GM12878 (cell line): ENCODE results near the gene CDH20. TPM values are rescaled to one million over a fixed set of nuclear protein-coding genes. Genes with fewer than 3 reads are reported as not detected.

Experiments used
- ATAC-seq: fragments of 200-7000 bp; cut with Tn5 transposase; 3 replicates; pipeline ENCODE4 v1.9.1; 2020; ENCODE audit warnings: mild to moderate bottlenecking, moderate library complexity
- BruUV-seq: library from RNA; stranded (reverse); fragments of 400-500 nt; replicated peaks from 2 replicates; lab custom pipeline; 2021; lab: Mats Ljungman, UMichigan
- CTCF ChIA-PET: fragments of 300-600 bp; sonication (Branson Sonifier 250); formaldehyde crosslinking; extraction: SDS; loops from one replicate; lab custom pipeline; 2021; ENCODE audit warnings: inconsistent platforms; lab: Yijun Ruan, JAX
- POLR2A ChIA-PET: fragments of 350-600 bp; formaldehyde crosslinking; extraction: SDS; loops from one replicate; lab custom pipeline; 2021; ENCODE audit warnings: inconsistent platforms; lab: Charles Lee
- RAD21 ChIA-PET: fragments of 300-600 bp; sonication (Branson Sonifier 250); formaldehyde crosslinking; loops from one replicate; lab custom pipeline; 2023; ENCODE audit warnings: antibody characterized with exemption; ENCODE audit not compliant: unreplicated experiment; lab: Charles Lee
- SMC1A ChIA-PET: fragments of 300-600 bp; sonication (Branson Sonifier 250); formaldehyde crosslinking; loops from one replicate; lab custom pipeline; 2023; ENCODE audit not compliant: unreplicated experiment, uncharacterized antibody; lab: Charles Lee
- DNase-seq: peaks from one replicate; pipeline ENCODE4 v3.0.0-alpha.2; 2011; ENCODE audit warnings: low read depth, low spot score
- FAIRE-seq: peaks from 3 replicates; lab custom pipeline; 2011; peaks lifted over from hg19 to GRCh38; lab: Jason Lieb, UNC
- H2AFZ ChIP-seq: 2 replicates; pipeline ENCODE4 v1.6.0; 2011; ENCODE audit warnings: low read depth, low read length, control low read depth; ENCODE audit not compliant: control insufficient read depth
- H3K27ac ChIP-seq: 2 replicates; pipeline ENCODE4 v1.5.1; 2011; ENCODE audit warnings: control low read depth; ENCODE audit not compliant: control insufficient read depth, insufficient read depth
- H3K27me3 ChIP-seq, 2 experiments: replicated peaks in 1 of 2; 2 replicates each; pipeline versions ENCODE4 v1.6.0 to v1.6.1; 2011; ENCODE audit warnings: low read length in 1 of 2; ENCODE audit not compliant: control insufficient read depth in 2 of 2, insufficient read depth in 2 of 2
- H3K36me3 ChIP-seq, 2 experiments: 2 replicates each; pipeline ENCODE4 v1.5.1; 2011; ENCODE audit warnings: low read length in 1 of 2; ENCODE audit not compliant: control insufficient read depth in 2 of 2, insufficient read depth in 2 of 2
- H3K4me1 ChIP-seq: 2 replicates; pipeline ENCODE4 v1.6.1; 2011; ENCODE audit warnings: mild to moderate bottlenecking, low read length, moderate library complexity, mixed read lengths; ENCODE audit not compliant: control insufficient read depth, insufficient read depth
- H3K4me2 ChIP-seq: 2 replicates; pipeline ENCODE4 v1.6.0; 2011; ENCODE audit warnings: control low read depth; ENCODE audit not compliant: control insufficient read depth, insufficient read depth
- H3K4me3 ChIP-seq: fragments of 200-600 bp; sonication (generic); 2 replicates; pipeline ENCODE4 v1.5.1; 2016
- H3K79me2 ChIP-seq: 2 replicates; pipeline ENCODE4 v1.6.0; 2011; ENCODE audit warnings: low read length; ENCODE audit not compliant: control insufficient read depth, insufficient read depth
- H3K9ac ChIP-seq: 2 replicates; pipeline ENCODE4 v1.8.0; 2011; ENCODE audit warnings: low read length, control low read depth, mixed read lengths; ENCODE audit not compliant: control insufficient read depth, insufficient read depth
- H3K9me3 ChIP-seq: replicated peaks from 3 replicates; pipeline ENCODE4 v1.5.1; 2011; ENCODE audit warnings: mild to moderate bottlenecking, low read length; ENCODE audit not compliant: control insufficient read depth, insufficient read depth
- H4K20me1 ChIP-seq: 2 replicates; pipeline ENCODE4 v1.6.0; 2011; ENCODE audit not compliant: control insufficient read depth, insufficient read depth
- CBX5 ChIP-seq: sonication (generic); IDR thresholded peaks from 2 replicates; pipeline ENCODE4 v1.6.1; 2016; ENCODE audit warnings: low read depth, moderate library complexity, mild to moderate bottlenecking, inconsistent platforms
- ETV6 ChIP-seq, 2 experiments: fragments of 450-650 bp in 1 of 2; IDR thresholded peaks in 1 of 2; conservative IDR thresholded peaks in 1 of 2; 2 replicates each; pipeline ENCODE4 v1.6.1; 2014; ENCODE audit warnings: antibody characterized with exemption in 1 of 2, borderline replicate concordance in 1 of 2, low read depth in 1 of 2, mild to moderate bottlenecking in 1 of 2, moderate library complexity in 1 of 2
- MTA2 ChIP-seq: fragments of 450-650 bp; IDR thresholded peaks from 2 replicates; pipeline ENCODE4 v1.6.1; 2016; ENCODE audit warnings: low read depth, mild to moderate bottlenecking, moderate library complexity
- POLR2AphosphoS5 ChIP-seq: IDR thresholded peaks from 2 replicates; pipeline ENCODE4 v1.6.1; 2011; ENCODE audit warnings: mild to moderate bottlenecking, low read length, inconsistent platforms
- SPI1 ChIP-seq: IDR thresholded peaks from 2 replicates; pipeline ENCODE4 v1.6.1; 2011; ENCODE audit warnings: low read depth, mild to moderate bottlenecking, low read length, moderate library complexity, borderline replicate concordance; ENCODE audit not compliant: insufficient read depth
- STAT1 ChIP-seq: fragments of 450-650 bp; conservative IDR thresholded peaks from 2 replicates; pipeline ENCODE4 v1.6.1; 2014; ENCODE audit warnings: antibody characterized with exemption, mild to moderate bottlenecking
- SUZ12 ChIP-seq: fragments of 200-600 bp; sonication (generic); IDR thresholded peaks from one replicate; pipeline ENCODE4 v1.6.1; 2018; ENCODE audit warnings: antibody characterized with exemption, mild to moderate bottlenecking; ENCODE audit not compliant: unreplicated experiment
- TBL1XR1 ChIP-seq: IDR thresholded peaks from 2 replicates; pipeline ENCODE4 v1.6.1; 2012; ENCODE audit warnings: low read depth, low read length, improper control_type of control experiment
- WRNIP1 ChIP-seq: IDR thresholded peaks from 2 replicates; pipeline ENCODE4 v1.6.1; 2011; ENCODE audit warnings: low read depth, low read length, improper control_type of control experiment, borderline replicate concordance
- YY1 ChIP-seq: IDR thresholded peaks from 2 replicates; pipeline ENCODE4 v1.6.1; 2011; ENCODE audit warnings: low read depth, mild to moderate bottlenecking, low read length
- ZSCAN29 ChIP-seq: fragments of 450-650 bp; IDR thresholded peaks from 2 replicates; pipeline ENCODE4 v1.6.1; 2017; ENCODE audit warnings: mild to moderate bottlenecking, moderate library complexity
- whole genome bisulfite sequencing: methylation state at CpG from one replicate; pipeline ENCODE4 v1.1.6; 2016; ENCODE audit warnings: low lambda C conversion rate; ENCODE audit not compliant: insufficient replicate concordance, insufficient coverage; ENCODE audit errors: missing lambda C conversion rate; 5-methylcytosine and 5-hydroxymethylcytosine counted together
- in situ Hi-C: fragments of 300-500 bp; cut with MboI; formaldehyde crosslinking; loops from 9 replicates; pipeline ENCODE4 v1.14.3; 2018; ENCODE audit warnings: mixed read lengths
- intact Hi-C: fragments of 100-400 bp; cut with micrococcal nuclease; formaldehyde crosslinking; loops from one replicate; pipeline ENCODE4 v1.14.2; 2022; ENCODE audit not compliant: unreplicated experiment
- polyA plus RNA-seq, 11 experiments: library from polyadenylated mRNA; depleted of rRNA in 4 of 11; unstranded in 6 of 11; stranded (reverse) in 5 of 11; fragments of >200 nt; fragmentation: Nextera tagmentation in 4 of 11; fragmentation: Illumina TruSeq in 1 of 11; extraction: Ambion mirVana in 4 of 11; extraction: Trizol in 1 of 11; gene quantifications; 1 replicate in 1 of 11; 2 replicates in 10 of 11; pipeline versions ENCODE4 v1.2.1 to v1.2.3, GENCODE V29; 2011 to 2016; ENCODE audit warnings: inconsistent platforms in 2 of 11, missing spikeins in 2 of 11, low read depth in 1 of 11
- total RNA-seq, 4 experiments: library from RNA; depleted of rRNA in 3 of 4; stranded (reverse); fragments of >200 nt in 3 of 4; fragmentation: Illumina TruSeq in 1 of 4; extraction: Trizol in 1 of 4; gene quantifications; 2 replicates each; pipeline versions ENCODE4 v1.2.1 to v1.2.3, GENCODE V29; 2013 to 2021
- TF ChIP-seq, protein P1 (sequence below): fragments of 450-650 bp; formaldehyde crosslinking; IDR thresholded peaks from 2 replicates; pipeline ENCODE4 v1.4.0; 2022; ENCODE audit warnings: mild to moderate bottlenecking, moderate library complexity
- TF ChIP-seq, protein P2 (sequence below): fragments of 450-650 bp; IDR thresholded peaks from 2 replicates; pipeline ENCODE4 v1.6.1; 2017; ENCODE audit warnings: borderline replicate concordance
- TF ChIP-seq, protein P3 (sequence below): fragments of 450-650 bp; IDR thresholded peaks from 2 replicates; pipeline ENCODE4 v1.6.1; 2017; ENCODE audit warnings: mild to moderate bottlenecking, moderate library complexity

CDH20 gene
- total and polyA plus RNA-seq, 10 of the 15 experiments (the other 5 are each of a cell fraction or from before 2014, with no cell fraction given) = not detected

DNA sequence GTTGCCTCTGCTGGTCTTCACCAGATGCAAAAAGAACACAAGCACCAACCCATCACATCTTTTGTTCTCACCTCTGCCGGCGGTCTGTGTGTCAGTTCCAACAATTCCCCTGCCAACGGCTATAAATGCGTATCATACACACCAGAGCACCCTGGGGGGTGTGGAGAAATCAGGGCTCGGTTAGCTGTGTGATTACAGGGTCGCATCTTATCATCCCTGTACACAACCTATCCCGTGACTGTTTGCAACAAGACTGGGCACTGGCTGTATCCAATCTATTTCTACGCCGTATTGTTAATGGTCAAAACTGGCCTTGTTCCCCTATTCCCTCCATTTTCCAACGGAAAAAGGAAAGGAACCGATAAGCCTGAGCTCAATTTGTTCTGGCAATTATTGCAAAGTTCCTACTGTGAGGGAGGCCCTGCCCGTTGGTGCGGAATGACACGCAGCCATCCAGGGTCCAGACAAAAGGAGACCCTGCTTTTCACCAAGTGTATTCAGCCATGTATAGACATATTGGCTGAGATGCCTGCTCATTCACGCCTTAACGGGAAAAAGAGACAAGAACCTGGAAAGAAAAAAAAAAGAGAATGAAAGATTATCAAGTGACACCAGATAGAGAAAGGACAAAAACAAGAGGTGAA lies 136.9 kb downstream of the CDH20 start (continued):
- TF ChIP-seq, protein P1, sequence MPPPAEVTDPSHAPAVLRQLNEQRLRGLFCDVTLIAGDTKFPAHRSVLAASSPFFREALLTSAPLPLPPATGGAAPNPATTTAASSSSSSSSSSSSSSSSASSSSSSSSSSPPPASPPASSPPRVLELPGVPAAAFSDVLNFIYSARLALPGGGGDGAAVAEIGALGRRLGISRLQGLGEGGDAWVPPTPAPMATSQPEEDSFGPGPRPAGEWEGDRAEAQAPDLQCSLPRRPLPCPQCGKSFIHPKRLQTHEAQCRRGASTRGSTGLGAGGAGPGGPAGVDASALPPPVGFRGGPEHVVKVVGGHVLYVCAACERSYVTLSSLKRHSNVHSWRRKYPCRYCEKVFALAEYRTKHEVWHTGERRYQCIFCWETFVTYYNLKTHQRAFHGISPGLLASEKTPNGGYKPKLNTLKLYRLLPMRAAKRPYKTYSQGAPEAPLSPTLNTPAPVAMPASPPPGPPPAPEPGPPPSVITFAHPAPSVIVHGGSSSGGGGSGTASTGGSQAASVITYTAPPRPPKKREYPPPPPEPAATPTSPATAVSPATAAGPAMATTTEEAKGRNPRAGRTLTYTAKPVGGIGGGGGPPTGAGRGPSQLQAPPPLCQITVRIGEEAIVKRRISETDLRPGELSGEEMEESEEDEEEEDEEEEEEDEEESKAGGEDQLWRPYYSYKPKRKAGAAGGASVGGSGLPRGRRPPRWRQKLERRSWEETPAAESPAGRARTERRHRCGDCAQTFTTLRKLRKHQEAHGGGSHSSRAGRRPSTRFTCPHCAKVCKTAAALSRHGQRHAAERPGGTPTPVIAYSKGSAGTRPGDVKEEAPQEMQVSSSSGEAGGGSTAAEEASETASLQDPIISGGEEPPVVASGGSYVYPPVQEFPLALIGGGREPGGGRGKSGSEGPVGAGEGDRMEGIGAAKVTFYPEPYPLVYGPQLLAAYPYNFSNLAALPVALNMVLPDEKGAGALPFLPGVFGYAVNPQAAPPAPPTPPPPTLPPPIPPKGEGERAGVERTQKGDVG (CRISPR knock-in tag) = no peak

DNA sequence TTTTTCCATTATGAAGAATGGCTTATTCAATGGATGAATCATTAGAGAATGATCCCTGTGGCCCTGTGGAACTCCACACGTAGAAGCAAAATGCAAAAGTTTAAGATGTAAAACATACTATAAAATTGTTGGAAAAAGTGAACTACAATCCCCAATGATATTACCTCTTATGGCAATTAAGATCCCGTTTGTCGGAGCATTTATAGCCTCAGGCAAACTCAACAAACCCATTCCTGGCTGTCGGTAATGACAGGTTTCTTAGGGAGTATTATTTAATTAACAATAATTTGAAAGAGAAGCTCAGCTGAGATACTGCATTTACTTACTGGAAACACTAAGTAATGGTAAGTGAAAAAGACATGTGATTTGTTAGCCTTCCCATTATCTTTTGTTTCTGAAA lies 138.3 kb downstream of the CDH20 start:
- in situ Hi-C loops = no loop called here
- intact Hi-C loops = no loop called here
- ChIA-PET CTCF (interaction anchor here (0.8 kb wide), 1 partner anchor 151 kb away, joined by 3 read pairs; no protein-coding TSS in a partner anchor), SMC1A (no interaction called here), RAD21 (no interaction called here), POLR2A (no interaction called here)
- no TSS peak for BruUV-seq
- Histone ChIP-seq H2AFZ (no peak overlapping the region), H3K79me2 (no peaks in the 10 kb centered on the region), H3K9ac (no peak overlapping the region), H3K27ac (no peak overlapping the region), H3K27me3 (0 out of 4 replicates have a peak, but pooled peaks cover 0 to 2% of the 10 kb centered on the region in 2 experiments), H4K20me1 (no peaks in the 10 kb centered on the region), H3K4me3 (no peak overlapping the region), H3K36me3 (no peaks in the 10 kb centered on the region), H3K4me1 (no peaks in the 10 kb centered on the region), H3K4me2 (no peak overlapping the region), H3K9me3 (no peaks in the 10 kb centered on the region)
- DNase-seq = no peak
- FAIRE-seq = no peak
- WGBS = 36% methylated on average over 4 of the region's 4 CpGs
- no peak for ATAC-seq
- TF ChIP-seq ZSCAN29 (no peak), POLR2AphosphoS5 (no peak), WRNIP1 (no peak), SUZ12 (no peak), TBL1XR1 (no peak), MTA2 (no peak), STAT1 (no peak), SPI1 (no peak), CBX5 (no peak), YY1 (no peak), ETV6 (conservative IDR thresholded peaks at IDR 0.05 in 1 of 2, IDR thresholded peaks at IDR 0.05 in 1 of 2; ENCODE audit: borderline replicate concordance in 1 of 2, low read depth in 1 of 2) (no peak)
- TF ChIP-seq, protein P2, sequence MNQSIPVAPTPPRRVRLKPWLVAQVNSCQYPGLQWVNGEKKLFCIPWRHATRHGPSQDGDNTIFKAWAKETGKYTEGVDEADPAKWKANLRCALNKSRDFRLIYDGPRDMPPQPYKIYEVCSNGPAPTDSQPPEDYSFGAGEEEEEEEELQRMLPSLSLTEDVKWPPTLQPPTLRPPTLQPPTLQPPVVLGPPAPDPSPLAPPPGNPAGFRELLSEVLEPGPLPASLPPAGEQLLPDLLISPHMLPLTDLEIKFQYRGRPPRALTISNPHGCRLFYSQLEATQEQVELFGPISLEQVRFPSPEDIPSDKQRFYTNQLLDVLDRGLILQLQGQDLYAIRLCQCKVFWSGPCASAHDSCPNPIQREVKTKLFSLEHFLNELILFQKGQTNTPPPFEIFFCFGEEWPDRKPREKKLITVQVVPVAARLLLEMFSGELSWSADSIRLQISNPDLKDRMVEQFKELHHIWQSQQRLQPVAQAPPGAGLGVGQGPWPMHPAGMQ = no peak
- TF ChIP-seq, protein P3, sequence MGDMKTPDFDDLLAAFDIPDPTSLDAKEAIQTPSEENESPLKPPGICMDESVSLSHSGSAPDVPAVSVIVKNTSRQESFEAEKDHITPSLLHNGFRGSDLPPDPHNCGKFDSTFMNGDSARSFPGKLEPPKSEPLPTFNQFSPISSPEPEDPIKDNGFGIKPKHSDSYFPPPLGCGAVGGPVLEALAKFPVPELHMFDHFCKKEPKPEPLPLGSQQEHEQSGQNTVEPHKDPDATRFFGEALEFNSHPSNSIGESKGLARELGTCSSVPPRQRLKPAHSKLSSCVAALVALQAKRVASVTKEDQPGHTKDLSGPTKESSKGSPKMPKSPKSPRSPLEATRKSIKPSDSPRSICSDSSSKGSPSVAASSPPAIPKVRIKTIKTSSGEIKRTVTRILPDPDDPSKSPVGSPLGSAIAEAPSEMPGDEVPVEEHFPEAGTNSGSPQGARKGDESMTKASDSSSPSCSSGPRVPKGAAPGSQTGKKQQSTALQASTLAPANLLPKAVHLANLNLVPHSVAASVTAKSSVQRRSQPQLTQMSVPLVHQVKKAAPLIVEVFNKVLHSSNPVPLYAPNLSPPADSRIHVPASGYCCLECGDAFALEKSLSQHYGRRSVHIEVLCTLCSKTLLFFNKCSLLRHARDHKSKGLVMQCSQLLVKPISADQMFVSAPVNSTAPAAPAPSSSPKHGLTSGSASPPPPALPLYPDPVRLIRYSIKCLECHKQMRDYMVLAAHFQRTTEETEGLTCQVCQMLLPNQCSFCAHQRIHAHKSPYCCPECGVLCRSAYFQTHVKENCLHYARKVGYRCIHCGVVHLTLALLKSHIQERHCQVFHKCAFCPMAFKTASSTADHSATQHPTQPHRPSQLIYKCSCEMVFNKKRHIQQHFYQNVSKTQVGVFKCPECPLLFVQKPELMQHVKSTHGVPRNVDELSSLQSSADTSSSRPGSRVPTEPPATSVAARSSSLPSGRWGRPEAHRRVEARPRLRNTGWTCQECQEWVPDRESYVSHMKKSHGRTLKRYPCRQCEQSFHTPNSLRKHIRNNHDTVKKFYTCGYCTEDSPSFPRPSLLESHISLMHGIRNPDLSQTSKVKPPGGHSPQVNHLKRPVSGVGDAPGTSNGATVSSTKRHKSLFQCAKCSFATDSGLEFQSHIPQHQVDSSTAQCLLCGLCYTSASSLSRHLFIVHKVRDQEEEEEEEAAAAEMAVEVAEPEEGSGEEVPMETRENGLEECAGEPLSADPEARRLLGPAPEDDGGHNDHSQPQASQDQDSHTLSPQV = no peak
